Ovary (tissue), 3 donors: Measurements from ENCODE around the gene GRB7.

Experiments
- CTCF ChIP-seq, 3 donors: fragments of 450-650 bp in 2 of 3; fragments of 200-600 bp in 1 of 3; IDR thresholded peaks; one replicate each; pipeline versions ENCODE4 v1.5.1 to v1.8.0; 2016 to 2022; ENCODE audit warnings: antibody characterized with exemption in 3 of 3, mild to moderate bottlenecking in 1 of 3
- POLR2A ChIP-seq: fragments of 450-650 bp; IDR thresholded peaks from one replicate; pipeline ENCODE4 v1.6.1; 2017; ENCODE audit warnings: antibody characterized with exemption, mild to moderate bottlenecking, moderate library complexity
- donor health status: DM: no; HTN: no; CAD: no.

GRCh38 chr17:39737760-39738567, at the start of gene GRB7:
- TF ChIP-seq CTCF (IDR thresholded peaks at IDR 0.05), result no peak
- TF ChIP-seq POLR2A, result no peak
